ENCODE data around the gene HNRNPUL2.

GRCh38 chr11:62712861-62713260, 14.4 kb downstream of the HNRNPUL2 start:
- TF ChIP-seq POLR2AphosphoS5 (IDR thresholded peaks at IDR 0.05; ENCODE audit: low read depth, low read length) (no peak), REST (IDR thresholded peaks at IDR 0.05; ENCODE audit: low read depth, low read length) (no peak), RAD21 (IDR thresholded peaks at IDR 0.05; ENCODE audit: low read length) (no peak)

Measured in SK-N-SH (cell line).